Nephron progenitor cell (in vitro differentiated cells): ENCODE measurements around the gene LPAR1.

Experiments
- DNase-seq: peaks from one replicate; pipeline ENCODE4 v3.0.0; 2021
- H3K27ac Mint-ChIP-seq: 2 replicates; pipeline ENCODE4 v1.8.0; 2021; ENCODE audit warnings: mild to moderate bottlenecking, moderate library complexity, mixed read lengths
- H3K27me3 Mint-ChIP-seq: 2 replicates; pipeline ENCODE4 v1.8.0; 2021; ENCODE audit warnings: mild to moderate bottlenecking, low read depth, mixed read lengths; ENCODE audit not compliant: poor library complexity
- H3K36me3 Mint-ChIP-seq: 2 replicates; pipeline ENCODE4 v1.8.0; 2021; ENCODE audit warnings: low read depth, mixed read lengths
- H3K4me1 Mint-ChIP-seq: 2 replicates; pipeline ENCODE4 v1.8.0; 2021; ENCODE audit warnings: mixed read lengths
- H3K4me3 Mint-ChIP-seq: 2 replicates; pipeline ENCODE4 v1.8.0; 2021; ENCODE audit warnings: mild to moderate bottlenecking, moderate library complexity, mixed read lengths
- H3K9me3 Mint-ChIP-seq: 2 replicates; pipeline ENCODE4 v1.8.0; 2021; ENCODE audit warnings: mild to moderate bottlenecking, moderate library complexity, mixed read lengths
- CTCF ChIP-seq: fragments of 200-600 bp; sonication (generic); IDR thresholded peaks from 2 replicates; pipeline ENCODE4 v1.5.0; 2021; ENCODE audit warnings: antibody characterized with exemption

LPAR1 gene

DNA sequence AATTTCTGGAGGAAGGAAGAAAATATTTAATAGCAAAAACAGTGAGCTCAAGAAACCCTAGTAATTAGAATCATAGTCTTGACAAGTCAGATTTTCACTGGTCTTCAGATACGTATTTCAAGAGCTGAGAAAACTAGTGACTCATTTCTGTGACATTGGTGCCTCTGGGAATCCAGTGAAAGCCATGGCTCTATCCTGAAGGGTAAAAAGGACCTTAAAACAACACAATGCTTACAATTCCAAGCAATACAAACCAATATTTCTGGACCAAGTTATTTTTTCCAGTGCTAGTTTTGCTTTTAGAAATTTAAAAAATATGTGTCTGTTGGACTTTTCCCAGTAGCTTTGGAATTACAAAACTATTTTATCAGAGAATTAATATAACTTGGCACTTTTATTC, 140.3 kb downstream of the LPAR1 start:
- Mint-ChIP-seq H3K27me3 (no peaks in the 10 kb centered on the region), H3K27ac (no peak overlapping the region), H3K9me3 (peaks cover 33% of the 10 kb centered on the region), H3K4me3 (no peak overlapping the region), H3K4me1 (peaks cover 5% of the 10 kb centered on the region), H3K36me3 (peaks cover 25% of the 10 kb centered on the region)
- no peak for TF ChIP-seq CTCF
- DNase-seq: no peak

GRCh38 chr9:110895147-110895905, 142.9 kb downstream of the LPAR1 start:
- no peak overlapping the region for H3K4me3 Mint-ChIP-seq
- peaks cover 5% of the 10 kb centered on the region for H3K4me1 Mint-ChIP-seq
- no peaks in the 10 kb centered on the region for H3K27me3 Mint-ChIP-seq
- peak; percentile 8 for DNase-seq
- H3K27ac Mint-ChIP-seq: no peak overlapping the region
- no peak for TF ChIP-seq CTCF
- peaks cover 14% of the 10 kb centered on the region for H3K9me3 Mint-ChIP-seq
- peaks cover 16% of the 10 kb centered on the region for H3K36me3 Mint-ChIP-seq

DNA sequence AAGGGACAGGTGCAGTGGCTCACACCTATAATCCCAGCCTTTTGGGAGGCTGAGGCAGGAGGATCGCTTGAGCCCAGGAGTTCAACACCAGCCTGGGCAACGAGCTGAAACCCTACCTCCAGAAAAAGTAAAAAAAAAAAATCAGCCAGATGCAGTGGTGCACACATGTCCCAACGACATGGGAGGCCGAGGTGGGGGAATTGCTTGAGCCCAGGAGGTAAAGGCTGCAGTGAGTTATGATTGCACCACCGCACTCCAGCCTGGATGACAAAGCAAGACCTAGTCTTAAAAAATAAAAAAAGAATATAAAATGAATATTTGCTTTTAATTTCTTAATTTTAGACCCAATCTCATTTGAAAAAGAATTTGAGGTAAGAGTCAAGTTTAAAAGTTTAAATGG, 143.5 kb downstream of the LPAR1 start:
- Mint-ChIP-seq H3K4me3 (no peak overlapping the region), H3K9me3 (peaks cover 14% of the 10 kb centered on the region), H3K27ac (no peak overlapping the region), H3K4me1 (peaks cover 5% of the 10 kb centered on the region), H3K27me3 (no peaks in the 10 kb centered on the region), H3K36me3 (peaks cover 16% of the 10 kb centered on the region)
- no peak for DNase-seq
- TF ChIP-seq CTCF: no peak

- TF ChIP-seq CTCF: no peak
- peaks cover 13% of the 10 kb centered on the region for H3K9me3 Mint-ChIP-seq
- peaks cover 5% of the 10 kb centered on the region for H3K4me1 Mint-ChIP-seq
- H3K27ac Mint-ChIP-seq: no peak overlapping the region
- H3K36me3 Mint-ChIP-seq: peaks cover 15% of the 10 kb centered on the region
- H3K4me3 Mint-ChIP-seq: no peak overlapping the region
- no peaks in the 10 kb centered on the region for H3K27me3 Mint-ChIP-seq
- no peak for DNase-seq
Observed at GRCh38 chr9:110892689-110893088, 145.6 kb downstream of the LPAR1 start.

GRCh38 chr9:110891760-110892159, 146.5 kb downstream of the LPAR1 start:
- Mint-ChIP-seq H3K36me3 (peaks cover 5% of the 10 kb centered on the region), H3K9me3 (peaks cover 4% of the 10 kb centered on the region), H3K27me3 (no peaks in the 10 kb centered on the region), H3K4me1 (peaks cover 5% of the 10 kb centered on the region), H3K27ac (no peak overlapping the region), H3K4me3 (no peak overlapping the region)
- DNase-seq: no peak
- TF ChIP-seq CTCF: no peak

DNA sequence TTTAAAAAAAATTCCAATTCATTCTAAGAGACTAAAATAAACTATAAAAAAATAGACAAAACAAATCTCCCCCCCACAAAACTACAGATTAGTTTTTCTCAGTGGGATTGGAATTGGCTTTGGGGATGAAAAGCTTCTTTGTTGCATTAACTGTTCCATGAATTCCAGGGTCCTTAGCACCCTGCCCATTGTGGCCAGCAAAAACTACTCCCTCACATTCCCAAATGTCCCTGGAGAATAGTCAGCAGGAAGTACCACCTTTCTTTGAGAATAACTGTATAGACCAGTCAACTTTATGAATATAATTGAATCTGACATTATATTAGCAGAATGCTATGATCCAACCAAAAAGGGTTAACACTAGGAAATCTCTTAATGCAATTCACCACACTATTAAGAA, 147.9 kb downstream of the LPAR1 start:
- no peak for DNase-seq
- Mint-ChIP-seq H3K27ac (no peak overlapping the region), H3K4me1 (peaks cover 4% of the 10 kb centered on the region), H3K27me3 (no peaks in the 10 kb centered on the region), H3K9me3 (no peaks in the 10 kb centered on the region), H3K36me3 (no peaks in the 10 kb centered on the region), H3K4me3 (no peak overlapping the region)
- TF ChIP-seq CTCF: no peak
